Measurements from ENCODE around the gene MEIOB.
"Not testable (repeated sequence)": the region's sequence is repeated elsewhere in the genome, so short reads cannot be mapped to it uniquely, and the experiment has no call there.

MEIOB gene, protein sequence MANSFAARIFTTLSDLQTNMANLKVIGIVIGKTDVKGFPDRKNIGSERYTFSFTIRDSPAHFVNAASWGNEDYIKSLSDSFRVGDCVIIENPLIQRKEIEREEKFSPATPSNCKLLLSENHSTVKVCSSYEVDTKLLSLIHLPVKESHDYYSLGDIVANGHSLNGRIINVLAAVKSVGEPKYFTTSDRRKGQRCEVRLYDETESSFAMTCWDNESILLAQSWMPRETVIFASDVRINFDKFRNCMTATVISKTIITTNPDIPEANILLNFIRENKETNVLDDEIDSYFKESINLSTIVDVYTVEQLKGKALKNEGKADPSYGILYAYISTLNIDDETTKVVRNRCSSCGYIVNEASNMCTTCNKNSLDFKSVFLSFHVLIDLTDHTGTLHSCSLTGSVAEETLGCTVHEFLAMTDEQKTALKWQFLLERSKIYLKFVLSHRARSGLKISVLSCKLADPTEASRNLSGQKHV
- total RNA-seq = 0 to 0.04 (median 0) reads per million in 3 experiments

DNA sequence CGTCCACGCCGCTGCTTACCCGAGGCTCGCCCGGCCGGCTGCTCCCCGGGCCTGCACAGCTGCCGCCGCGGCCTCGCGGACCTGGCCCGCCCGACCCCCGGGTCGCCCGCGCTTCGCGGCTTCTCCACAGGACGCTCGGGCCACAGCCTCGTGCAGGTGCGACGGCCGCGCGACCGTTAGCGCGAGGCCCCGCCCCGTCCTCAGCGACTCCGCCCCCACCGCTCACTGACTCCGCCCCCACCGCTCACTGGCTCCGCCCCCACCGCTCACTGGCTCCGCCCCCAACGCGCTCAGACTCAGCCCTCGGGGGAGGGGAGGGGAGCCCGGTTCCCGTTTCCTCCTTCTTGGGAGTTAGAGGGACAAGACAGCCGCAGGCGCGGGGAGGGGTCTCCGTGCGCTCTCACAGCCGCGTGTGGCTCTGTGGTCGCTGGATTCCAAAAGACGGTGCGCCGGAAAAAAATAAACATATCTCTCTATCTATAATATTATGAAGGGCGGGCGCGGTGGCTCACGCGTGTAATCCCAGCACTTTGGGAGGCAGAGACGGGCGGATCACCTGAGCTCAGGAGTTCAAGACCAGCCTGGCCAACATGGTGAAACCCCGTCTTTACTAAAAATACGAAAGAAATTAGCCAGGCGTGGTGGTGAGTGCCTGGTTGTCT lies at the start of gene MEIOB:
TSS of gene MEIOB (minus strand) at position 191 of the 662 bp plus-strand sequence. CDS start 3,989 bp downstream, outside the sequence.
- DNase-seq = no peak

DNA sequence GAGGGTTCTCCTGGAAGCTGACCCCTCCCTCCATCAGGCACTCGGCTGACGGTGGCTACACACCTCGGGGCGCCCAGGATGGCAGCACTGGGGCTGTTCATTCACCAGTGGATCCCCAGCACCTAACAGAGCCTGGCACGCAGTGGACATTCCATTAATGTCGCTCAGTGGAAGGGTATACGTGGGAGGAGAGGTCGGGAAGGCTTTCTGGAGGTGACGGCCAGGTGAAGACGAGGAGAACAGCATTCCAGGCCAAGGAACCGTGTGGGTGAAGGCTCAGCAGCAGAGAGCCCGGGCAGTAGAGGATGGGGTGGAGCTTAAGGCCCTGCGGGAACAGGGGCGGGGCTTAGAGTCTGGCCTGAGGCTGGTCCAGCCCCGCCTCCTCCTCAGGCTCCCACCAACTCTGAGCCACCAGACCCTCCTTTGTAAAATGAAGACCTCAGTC lies 48.8 kb upstream of the MEIOB start:
- no peak for DNase-seq

DNA sequence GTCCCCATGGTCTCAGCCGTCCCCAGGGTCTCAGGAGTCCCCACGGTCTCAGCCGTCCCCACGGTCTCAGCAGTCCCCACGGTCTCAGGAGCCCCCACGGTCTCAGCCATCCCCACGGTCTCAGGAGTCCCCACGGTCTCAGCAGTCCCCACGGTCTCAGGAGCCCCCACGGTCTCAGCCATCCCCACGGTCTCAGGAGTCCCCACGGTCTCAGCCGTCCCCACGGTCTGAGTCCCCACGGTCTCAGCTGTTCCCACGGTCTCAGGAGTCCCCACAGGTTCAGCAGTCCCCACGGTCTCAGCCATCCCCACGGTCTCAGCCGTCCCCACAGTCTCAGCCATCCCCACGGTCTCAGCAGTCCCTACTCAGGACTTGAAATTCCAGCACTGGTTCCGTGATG lies 48.2 kb upstream of the MEIOB start:
- DNase-seq = not testable (repeated sequence)

DNA sequence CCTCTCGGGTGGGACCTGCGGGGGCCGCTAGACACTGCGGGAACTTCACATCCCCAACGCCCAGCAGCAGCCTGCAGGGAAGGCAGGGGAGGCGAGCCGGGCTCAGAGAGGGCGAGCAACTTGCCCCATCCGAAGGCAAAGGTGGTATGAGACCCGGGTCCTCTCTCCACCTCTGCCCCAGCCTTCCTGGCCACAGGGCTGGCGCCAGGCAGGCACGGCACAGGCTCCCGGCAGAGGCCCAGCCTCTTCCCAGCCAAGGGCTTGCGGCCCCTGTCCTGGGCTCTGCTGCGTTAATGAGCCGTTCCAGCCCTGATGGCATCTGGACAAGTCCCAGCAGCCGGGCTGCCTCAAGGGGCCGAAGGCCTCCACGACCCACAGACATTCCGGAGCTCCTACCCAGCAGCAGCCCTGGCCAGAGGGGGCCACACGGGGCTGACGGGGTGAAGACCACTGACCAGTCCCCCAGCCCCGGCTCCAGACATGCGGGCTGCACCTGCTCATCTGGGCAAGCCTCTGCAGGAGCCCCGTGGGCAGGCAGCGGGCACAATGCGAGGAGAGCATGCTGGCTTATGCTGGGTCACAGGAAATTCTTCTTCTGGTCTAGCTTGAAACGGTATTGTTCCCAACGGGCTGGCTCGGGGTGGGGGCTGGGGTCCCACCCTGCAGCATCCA lies 47.5 kb upstream of the MEIOB start:
- DNase-seq = no peak

DNA sequence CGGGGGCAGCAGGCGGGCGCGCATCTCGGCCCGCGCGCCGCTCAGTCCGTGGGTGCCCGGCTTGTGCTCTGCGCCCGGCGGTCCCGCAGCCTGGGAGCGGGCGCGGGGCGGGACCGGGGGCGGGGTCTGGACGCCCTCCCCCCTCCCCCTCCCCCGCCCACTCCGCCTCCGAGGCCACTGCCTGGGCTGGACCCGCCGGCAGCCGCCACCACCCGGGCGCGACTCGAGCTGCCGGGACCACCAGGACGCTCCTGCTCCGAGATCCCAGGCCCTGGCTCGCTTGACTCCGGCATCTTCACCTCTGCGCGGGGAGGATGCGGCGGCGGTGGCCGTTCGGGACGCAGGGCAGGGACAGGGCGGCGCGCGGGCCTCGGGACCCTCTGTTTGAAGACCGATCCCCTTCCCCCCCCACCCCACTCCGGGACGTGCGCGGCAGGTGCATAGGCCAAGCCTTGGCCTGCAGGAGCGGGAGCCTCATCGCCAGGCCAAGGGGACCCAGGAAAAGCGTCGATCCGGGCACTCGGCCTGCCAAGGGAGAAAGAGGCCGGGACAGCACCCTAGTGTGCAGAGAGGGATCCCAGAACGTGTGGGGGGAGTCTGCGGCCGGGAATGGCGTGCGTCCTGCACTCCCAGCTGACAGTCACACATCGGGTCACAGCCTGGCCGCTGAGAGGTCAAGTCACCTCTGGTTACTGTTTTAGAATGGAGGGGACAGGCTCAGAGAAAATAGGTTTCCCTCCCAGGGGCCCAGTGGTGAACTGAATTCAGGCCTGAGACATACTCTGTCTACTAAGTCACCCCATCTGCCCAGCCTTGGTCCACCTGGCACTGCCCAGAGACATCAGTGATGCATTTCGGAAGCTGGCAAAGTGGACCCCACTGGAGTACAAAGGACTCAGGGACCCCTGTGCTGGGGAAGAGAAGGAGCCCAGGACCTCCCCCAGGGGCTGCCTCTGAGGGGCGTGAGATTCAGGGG lies 46.7 kb upstream of the MEIOB start, which contains the start of gene HS3ST6:
TSS of gene HS3ST6 (minus strand) at position 65 of the 976 bp plus-strand sequence. CDS start 92 bp downstream, outside the sequence.
- DNase-seq = no peak

DNA sequence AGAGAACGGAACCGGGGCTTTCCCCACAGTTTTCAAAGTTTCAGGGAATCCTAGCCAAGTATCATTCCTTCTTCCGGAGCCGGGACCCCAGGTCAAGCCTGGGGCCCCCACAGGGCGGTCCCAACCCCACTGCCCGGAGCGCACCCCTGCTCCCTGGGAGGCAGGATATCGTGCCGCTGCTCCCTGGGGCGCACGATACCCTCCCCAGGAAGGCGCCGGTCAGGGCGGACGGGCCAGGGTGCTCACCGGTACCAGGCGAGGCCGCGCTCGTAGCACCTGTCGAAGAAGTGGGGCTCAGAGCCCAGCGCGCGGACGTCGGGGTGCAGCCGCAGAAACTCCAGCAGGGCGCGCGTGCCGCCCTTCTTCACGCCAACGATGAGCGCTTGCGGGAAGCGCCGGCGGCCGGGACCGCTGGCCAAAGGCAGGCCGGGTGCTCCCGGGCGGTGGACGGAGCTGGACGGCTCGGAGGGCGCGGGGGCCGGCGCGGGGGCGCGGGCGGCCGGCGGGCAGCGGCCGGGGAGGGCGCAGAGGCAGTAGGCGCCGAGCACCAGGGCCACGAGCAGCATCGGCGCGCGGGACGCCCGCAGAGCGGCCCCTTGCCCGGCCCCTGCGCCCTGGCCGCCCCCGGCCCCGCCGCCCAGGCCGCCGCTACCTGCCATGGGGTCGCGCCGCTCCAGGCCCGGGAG lies 45.8 kb upstream of the MEIOB start:
- DNase-seq = no peak

DNA sequence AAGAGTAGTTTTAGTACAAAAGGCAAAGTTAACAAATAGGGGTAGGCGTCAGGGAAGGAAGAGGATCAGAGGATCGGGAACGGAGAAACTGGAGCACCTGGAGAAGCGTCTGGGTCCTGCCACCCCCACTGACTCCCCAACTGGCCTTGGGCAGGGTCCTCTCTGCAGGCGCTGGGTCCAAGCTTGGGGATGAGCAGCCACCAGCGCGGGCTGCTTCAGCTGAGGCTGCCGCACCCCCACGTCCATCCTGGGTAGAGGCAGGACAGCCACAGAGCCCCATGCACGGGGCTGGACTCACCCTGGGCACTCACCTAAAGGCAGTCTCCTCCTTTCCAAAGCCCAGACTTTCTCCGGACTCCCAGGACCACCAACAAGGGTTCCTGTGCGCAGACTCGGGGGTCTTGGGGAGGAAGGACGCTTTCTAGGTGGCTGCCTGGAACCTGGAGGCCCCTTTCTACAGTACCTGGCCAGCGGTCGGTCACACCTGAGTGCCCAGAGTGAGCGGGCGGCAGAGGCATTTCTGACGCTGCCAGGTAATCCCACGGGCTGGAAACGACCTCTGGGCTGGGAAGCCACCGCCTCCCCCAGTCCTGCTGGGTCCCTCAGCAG lies 45.2 kb upstream of the MEIOB start:
- DNase-seq = no peak

DNA sequence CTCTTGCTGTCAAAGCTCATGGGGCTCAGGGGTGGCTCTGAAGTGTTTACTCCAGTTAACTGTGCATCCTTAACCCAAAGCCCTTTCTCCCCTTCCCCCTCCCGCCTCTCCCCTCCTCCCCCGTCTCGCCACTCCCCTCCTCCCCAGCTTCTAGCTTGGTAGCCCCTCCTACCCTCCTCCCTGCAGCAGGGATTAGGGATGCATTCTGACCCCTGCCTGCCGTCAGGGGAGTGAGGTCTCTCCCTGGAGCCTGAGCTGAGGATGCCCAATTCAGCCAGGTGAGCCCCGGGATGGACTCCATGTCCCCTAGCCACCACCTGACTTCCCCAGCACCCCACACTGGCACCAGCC lies 44.7 kb upstream of the MEIOB start:
- DNase-seq = no peak

DNA sequence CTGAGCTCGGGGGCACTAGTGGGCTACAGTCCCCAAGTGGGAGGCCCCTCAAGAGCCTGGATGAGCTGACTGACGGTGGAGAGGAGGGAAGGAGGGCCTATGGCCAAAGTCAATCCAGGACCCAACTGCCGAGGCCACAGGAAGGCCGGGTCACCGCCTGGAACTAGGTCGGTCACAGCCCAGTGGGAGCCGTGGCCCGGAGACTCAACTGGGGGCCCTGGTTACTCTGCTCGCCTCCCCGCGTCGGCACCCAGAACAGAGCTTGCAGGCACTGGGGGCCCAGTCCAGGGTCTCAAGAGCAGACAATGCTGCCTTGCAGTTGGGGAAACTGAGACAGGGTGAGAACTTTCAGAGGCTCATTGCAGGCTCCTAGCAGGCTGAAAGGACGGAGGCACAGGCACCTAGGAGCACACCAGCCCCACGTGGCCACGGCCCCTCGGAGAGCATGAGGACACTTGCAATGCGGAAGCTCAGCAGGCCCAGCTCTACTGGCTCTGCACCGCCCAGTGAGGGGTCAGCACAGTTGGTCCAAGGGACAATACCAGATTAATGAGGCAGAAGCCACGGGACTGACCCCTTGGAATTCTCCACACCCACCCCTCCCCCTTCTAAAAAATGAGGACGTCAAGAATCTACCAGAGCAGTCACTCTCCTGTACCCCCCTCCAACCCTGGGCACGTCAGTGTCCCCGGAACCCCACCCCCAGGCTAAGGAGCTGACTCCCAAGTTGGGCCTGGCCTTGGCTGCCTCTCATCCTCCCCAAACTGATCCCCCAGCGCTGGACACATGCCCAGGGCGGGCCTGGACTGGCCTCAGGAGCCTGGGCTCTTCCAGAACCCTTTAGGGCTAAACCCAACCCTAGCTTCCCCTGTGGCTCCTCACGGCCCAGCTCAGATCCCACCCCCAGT lies 44.0 kb upstream of the MEIOB start:
- no peak for DNase-seq

DNA sequence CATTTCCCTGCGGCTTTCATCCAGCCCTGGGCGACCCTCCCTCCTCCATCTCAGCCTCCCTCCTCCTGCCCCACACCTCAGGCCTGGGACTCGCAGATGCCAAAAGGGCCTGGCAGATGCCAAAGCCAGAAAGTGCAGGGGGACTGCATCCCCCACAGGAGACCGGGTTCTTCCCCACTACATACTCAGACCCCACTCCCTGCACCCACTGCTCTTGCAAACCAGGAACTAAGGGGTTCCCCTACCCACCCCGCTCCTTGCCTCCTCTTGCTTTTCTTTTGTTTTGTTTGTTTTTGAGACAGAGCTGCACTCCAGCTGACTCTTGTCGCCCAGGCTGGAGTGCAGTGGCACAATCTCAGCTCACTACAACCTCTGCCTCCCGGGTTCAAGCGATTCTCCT lies 43.0 kb upstream of the MEIOB start:
- DNase-seq = no peak

DNA sequence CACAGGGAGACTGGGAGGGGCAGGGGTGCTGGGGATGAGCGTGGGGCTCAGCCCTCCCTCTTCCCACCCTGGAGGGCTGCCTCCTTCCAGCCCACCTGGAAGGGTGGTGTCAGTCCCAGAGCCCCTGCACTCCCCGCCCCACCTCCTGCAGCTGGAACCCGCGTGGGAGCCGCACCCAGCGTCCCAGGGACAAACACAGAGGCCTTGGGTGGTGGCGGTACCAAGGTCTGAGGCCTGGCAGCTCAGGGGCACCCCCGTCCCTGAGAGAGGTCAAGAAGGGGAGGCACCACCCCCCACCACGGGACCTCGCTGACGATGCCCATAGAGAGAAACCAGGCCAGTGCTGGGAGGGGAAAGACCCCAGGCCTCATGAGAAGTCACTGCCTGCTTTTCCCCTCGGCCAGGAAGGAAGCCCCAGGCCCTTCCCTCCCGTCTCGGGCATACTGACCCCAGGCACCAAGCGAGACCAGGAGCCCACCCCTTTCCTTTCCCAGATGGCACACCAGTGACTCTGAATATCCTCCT lies 42.2 kb upstream of the MEIOB start:
- no peak for DNase-seq

DNA sequence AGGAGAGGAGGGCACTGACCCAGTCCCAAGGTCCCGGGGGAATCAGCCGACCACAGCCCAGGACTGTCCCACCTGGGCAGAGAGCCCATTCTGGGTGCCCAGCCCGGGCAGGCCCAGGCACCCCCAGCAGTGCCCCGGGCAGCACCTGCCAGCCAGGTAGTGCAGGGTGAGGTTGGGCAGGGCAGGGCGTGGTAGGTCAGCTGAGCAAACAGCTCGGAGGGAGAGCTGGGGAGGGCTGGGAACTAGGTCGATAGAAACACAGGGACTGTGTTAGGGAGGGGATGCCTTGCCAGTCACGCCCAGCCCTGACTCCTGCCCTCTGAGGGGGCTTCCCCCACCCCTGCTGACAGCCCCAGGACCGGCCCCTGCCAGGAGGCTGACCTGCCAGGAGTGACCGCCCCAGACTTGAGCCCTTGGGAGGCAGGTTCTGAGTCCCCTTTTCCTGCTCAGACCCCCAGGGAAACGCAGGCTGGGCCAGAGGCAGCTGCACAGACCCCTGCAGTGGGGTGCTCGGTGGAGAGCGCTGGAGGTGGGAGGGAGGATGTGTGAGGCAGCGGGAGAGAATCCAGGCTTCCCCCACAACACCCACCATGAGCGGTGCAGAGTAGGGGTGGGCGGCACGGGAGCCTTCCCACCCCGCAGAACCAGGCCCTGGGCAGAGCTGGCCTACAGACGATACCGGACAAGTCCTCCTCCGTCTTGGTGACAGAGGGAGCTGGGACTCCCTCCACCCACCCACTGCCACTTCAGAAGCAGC lies 41.5 kb upstream of the MEIOB start:
- DNase-seq = no peak

DNA sequence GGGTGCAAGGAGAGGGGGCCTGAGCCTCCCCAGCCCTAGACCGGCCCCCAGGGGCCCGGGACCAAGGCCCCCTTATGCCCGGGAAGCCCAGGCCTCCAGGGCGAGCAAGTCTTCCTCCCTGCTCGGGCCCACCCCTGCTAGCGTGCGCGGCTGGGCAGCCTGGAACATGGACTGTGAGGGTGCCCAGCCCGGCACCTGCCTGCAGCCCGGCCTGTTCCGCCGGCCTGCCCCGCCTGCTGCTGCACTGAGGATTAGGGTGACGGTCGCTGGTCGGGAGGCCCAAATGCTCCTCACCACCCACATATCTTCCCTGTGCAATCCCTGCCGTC lies 40.2 kb upstream of the MEIOB start:
- no peak for DNase-seq

DNA sequence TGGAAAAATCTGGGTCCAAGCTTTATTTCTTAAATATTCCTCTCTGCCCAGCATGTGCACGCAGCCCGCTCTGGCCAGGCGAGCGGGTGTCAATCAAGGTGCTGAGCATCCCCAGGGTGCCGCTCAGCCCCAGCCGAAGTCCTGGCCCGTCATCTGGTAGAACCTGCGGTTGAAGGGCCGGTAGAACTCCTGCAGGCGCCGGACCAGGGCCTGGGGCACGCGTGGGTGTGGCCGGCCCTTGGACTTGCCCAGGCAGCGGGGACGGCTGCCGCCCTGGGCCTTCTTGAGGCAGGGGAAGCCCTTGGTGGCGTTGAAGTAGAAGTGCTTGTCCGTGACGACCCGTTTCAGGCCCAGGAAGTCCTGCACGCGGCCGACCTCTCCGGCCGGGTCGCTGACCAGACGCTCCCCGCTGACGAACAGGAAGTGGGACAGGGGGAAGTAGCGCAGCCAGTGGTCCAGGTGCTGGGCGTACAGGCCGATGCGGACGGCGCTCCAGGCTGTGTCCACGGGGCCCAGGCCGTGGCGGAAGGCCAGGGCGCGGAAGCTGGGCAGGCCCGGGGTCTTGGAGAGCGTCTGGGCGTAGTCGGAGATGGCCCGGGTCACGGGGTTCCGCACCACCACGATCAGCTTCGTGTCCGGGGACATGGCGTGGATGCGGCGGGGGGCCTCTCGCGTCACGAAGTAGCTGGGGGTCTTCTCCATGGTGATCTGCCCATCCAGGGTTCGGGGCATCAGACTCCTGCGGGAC lies 39.7 kb upstream of the MEIOB start:
- no peak for DNase-seq

DNA sequence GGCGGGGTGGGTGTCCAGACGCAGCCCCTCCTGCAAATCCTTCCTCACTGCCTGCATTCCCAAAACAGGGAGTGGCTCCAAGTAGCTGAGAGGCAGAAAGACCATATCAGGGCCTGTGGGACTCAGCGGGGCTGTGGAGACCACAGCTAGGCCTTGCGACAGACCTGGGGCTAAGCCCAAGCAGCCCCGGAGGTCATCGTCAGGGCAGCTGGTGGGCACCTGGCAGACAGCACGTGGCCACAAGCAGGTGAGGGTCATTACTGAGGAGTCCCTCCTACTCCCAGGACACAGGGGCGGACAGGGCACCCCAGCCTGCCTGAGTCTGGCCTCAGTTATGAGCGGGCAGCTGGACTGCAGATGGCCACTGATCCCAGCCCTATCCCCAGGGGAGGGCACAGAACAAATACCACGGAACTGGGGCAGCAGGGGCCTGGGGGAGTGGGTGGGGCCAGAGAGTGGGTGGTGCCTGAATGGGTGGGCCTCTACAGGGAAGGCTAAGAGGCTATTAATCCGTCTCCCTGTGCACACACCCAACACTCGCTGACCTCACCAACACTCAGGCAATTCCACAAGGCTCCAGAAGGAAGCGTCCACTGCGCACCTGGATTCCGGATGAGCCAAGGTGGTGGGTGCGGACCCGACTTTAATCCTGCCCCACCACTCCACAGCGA lies 37.7 kb upstream of the MEIOB start:
- no peak for DNase-seq

DNA sequence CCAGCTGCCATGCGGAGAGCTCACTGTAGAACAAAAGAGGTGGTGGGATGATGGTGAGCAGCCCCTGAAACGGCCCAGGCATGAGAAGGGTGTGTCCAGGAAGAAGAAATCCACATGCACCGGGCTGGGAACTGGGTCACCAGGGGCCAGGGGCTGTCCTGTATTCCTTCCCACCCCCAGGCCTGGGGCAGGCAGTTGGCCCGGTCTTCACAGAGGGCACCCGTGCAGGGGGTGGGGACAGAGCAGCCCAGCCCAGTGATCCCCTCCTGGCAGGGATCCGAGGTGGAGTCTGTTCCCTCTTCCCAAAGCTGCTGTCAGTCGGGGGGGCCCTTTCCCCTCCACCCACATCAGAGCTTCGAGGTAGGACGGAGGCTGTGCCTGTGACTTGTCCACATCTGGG lies 37.0 kb upstream of the MEIOB start:
- DNase-seq = no peak

DNA sequence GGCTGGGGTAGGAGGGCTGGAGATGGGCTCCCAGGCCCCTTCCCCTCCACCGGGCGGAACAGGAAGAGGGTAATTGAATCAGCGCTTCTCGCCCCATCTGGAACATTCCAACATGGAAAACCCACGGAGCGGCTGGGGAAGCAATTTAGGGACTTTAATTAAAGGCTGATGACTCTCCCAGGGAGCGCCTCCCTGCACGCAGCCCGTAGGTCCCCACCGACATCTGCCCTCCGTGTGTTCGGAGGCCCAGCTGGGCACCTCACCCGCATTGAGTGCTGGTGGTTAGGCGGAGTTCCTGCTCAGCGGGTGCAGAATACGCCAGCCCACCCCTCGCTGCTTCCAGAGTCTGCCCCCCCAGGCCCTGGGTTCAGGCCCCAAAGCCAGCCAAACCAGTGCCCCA lies 36.2 kb upstream of the MEIOB start:
- DNase-seq = no peak

All from central memory CD4-positive, alpha-beta T cell (primary cell).